VCaP (cell line): Measurements from ENCODE around the gene MICALL1.

ENCODE experiments used
- H3K27ac ChIP-seq: fragments of 450-650 bp; 2 replicates; pipeline ENCODE4 v1.5.1; 2017
- CTCF ChIP-seq: fragments of 450-650 bp; conservative IDR thresholded peaks from 2 replicates; pipeline ENCODE4 v1.5.1; 2017; ENCODE audit warnings: mild to moderate bottlenecking, moderate library complexity

Gene MICALL1

DNA sequence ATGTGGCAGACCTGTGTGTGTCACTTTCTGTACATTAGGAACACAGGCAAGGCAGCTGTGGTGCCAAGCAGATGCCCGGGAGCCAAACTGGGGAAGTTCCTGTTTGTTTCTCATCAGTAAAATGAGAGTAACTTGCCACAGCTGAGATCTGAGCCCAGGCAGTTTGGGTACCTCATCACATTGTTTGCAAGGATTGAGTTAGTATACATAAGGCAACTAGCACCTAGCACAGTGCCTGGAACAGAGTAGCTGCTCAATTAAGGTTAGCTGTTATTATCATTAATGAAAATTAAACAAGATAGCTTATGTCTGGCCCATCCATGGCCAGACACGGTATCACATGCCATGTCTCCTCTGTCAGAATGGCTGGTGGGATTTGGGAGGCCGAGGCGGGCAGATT is 70.5 kb downstream of the MICALL1 start:
- no peak for TF ChIP-seq CTCF
- no peak overlapping the region for H3K27ac ChIP-seq

DNA sequence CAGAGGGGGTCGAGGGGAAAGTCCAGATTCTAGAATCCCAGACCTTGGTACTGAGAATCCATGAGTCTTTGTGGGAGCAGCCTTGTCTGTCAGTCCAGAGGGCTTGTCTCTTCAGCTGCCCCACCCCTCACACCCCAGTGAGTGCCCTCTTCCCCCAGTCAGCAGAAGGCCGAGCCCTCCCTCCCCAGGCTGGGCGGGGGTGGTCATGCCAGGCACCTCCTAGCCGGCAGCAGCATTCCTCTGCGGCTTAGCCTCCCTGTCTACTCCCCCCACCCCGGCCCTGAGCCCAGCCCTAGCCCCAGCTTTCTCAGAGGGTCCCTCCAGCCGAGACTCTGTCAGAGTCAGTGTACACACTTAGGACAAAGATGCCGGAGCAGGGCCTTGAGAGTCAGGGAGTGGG is 73.7 kb downstream of the MICALL1 start:
- H3K27ac ChIP-seq, result no peak overlapping the region
- TF ChIP-seq CTCF, result no peak

DNA sequence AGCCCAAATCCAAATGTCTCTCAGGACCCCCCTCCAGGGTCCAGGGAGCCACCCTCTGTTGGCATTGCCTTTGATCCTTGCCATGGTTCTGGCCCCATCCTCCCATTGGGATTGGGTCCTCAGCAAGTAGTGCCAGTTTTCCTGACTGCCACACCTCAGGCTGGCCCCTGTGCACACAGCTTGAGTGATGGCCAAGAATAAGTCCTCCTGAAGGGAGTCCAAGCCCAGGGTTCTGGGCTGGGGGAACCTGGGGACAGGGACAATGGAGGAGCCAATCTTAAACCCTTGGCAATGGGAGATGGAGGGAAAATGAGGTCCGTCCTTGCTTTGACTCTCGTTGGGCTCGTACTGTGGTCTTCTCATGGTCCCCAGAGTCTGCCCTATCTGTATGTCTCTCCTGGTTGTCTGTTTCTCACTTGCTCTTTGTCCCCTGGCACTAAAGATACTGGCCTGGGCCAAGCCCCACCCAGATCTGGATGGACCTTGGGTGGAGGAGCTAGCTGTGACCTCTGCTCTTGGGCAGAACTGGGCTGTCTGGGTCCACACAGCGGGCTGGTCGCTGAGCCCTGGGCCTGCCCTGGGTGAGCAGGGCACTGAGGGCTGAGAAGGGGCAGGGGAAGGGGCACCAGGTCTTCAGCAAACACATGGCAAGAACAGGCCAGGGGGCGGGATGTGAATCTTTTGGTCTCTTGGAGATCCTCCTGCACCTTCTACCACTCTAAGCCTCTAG is 75.3 kb downstream of the MICALL1 start:
- H3K27ac ChIP-seq, result no peak overlapping the region
- TF ChIP-seq CTCF, result no peak

GRCh38 chr22:37982151-37982785 is 76.2 kb downstream of the MICALL1 start:
- no peak for TF ChIP-seq CTCF

DNA sequence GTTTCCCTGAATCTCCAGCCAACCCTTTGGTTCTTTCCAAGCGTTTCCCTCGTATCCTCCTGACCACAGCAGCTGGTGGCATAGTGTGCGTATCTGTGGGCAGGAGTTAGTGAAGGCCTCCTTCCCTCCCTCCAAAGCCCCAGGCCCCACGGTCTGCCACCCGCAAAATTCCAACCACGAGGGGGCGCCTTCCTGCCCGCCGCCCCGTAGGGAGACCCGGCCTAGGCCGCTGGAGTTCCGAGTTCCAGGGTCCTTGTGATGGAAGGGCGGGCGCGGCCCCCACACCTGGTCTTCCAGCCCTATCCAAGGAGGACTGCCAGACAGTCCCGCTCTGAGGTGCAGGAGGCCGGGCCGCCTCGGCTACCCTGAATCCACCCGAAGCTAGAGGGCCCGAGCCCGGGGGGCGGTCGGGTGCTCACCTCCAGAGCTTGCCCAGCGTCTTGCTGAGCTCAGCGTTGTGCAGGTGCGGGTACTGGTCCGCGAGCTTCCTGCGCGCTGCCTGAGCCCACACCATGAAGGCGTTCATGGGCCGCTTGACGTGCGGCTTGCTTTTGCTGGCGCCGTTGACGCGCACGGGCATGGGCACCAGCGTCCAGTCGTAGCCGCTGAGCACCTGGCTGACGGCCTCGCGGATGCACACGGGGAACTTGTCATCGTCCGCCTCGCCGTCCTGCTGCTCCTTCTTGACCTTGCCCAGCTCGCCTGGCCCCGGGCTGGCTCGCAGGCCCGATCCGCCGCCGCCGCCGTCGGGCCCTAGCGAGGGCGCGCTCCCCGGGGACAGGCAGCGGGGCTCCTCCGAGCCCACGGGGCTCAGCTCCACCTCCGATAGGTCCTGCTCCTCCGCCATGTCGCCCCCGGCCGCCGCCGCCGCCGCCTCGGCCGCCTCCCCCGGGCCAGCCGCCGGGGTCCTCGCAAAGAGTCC is 77.1 kb downstream of the MICALL1 start:
- H3K27ac ChIP-seq, result no peak overlapping the region
- no peak for TF ChIP-seq CTCF

More at GRCh38 chr22:37982151-37982785, 76.2 kb downstream of the MICALL1 start:
- H3K27ac ChIP-seq, result no peak overlapping the region

DNA sequence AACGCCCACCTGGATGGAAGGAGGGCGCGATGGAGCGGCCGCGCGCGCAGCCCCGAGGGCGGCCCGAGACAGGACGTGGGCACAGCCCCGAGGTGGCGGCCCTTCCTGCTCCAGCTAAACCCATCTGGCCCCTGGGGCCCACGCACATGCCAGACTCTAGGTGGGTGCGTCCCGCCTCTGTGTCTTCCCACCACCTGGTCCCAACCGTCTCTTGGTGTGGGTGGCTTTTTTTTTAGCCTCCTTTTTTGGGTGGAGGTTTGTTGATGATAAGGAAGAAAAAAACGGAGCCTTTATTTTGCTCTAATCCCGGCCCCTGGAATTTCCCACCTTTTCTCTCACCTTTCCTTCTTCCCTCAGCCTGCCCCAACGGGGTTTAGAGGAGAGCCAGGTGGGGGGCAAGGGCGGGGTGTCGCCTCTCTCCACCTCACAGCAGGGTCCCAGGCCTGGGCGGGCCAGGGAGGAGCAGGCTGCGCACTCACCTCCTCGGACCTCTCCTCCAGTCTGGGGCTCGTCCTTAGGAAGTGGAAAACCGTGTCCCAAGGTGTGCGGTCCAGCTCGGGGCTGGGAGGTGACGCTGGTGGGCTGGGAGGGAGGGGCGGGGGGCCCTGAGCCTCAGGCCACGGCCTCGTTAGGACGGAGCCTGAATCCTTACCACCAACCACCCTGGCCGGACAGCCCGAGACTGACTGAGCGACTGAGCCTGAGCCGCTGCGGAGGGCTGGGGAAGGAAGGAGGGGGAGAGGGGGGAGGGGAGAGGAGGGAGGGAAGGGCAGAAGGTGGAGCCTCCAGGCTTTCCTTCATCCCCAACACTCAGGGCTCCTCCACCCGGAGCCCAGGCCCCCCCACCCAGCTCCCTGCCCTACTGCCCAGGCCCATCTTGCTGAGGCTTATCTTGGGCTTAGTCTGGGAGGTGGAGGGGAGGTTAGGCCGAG is 78.0 kb downstream of the MICALL1 start, which contains the start of gene SOX10:
TSS of gene SOX10 (minus strand) at position 696 of the 932 bp plus-strand sequence. CDS start 771 bp downstream, outside the sequence.
- TF ChIP-seq CTCF, result no peak
- H3K27ac ChIP-seq, result no peak within 1 kb of the TSS
